H1 (cell line): ENCODE measurements around the gene ATAD5.

Experiments
- CBX5 ChIP-seq: fragments of 300-800, 300-1000 bp; sonication (generic); IDR thresholded peaks from 2 replicates; pipeline ENCODE4 v1.7.1; 2016; ENCODE audit warnings: antibody characterized with exemption, low read length, low read depth
- CREB1 ChIP-seq: IDR thresholded peaks from 2 replicates; pipeline ENCODE4 v1.6.1; 2012; ENCODE audit warnings: inconsistent platforms
- CTCF ChIP-seq, 3 experiments: IDR thresholded peaks; 1 replicate in 2 of 3; 2 replicates in 1 of 3; pipeline versions ENCODE4 v1.5.1 to v1.6.1; 2011; ENCODE audit warnings: low read length in 3 of 3, mild to moderate bottlenecking in 3 of 3, inconsistent platforms in 2 of 3, low read depth in 1 of 3, moderate library complexity in 1 of 3; ENCODE audit not compliant: insufficient read depth in 1 of 3; ENCODE audit errors: control extremely low read depth in 1 of 3
- EP300 ChIP-seq, 2 experiments: IDR thresholded peaks; 1 replicate in 1 of 2; 2 replicates in 1 of 2; pipeline ENCODE4 v1.6.1; 2011 to 2012; ENCODE audit warnings: low read depth in 2 of 2, low read length in 2 of 2, mild to moderate bottlenecking in 2 of 2, borderline replicate concordance in 1 of 2, inconsistent platforms in 1 of 2, moderate library complexity in 1 of 2
- HDAC6 ChIP-seq: IDR thresholded peaks from one replicate; pipeline ENCODE4 v1.7.1; 2012; ENCODE audit warnings: low read depth, mild to moderate bottlenecking, inconsistent platforms, low read length, moderate library complexity
- JUND ChIP-seq: IDR thresholded peaks from 2 replicates; pipeline ENCODE4 v1.6.1; 2011; ENCODE audit warnings: mild to moderate bottlenecking, improper control_type of control experiment, low read length
- KDM1A ChIP-seq: fragments of 200-600, 300-600 bp; sonication (generic); IDR thresholded peaks from 2 replicates; pipeline ENCODE4 v1.7.1; 2016; ENCODE audit warnings: mild to moderate bottlenecking, low read length, borderline replicate concordance
- KDM5A ChIP-seq: fragments of 200-600 bp; IDR thresholded peaks from 2 replicates; pipeline ENCODE4 v1.7.1; 2012; ENCODE audit warnings: mild to moderate bottlenecking, low read length, inconsistent platforms, mixed read lengths
- POLR2A ChIP-seq, 2 experiments: IDR thresholded peaks; 1 replicate in 1 of 2; 2 replicates in 1 of 2; pipeline ENCODE4 v1.6.1; 2011; ENCODE audit warnings: low read depth in 2 of 2, low read length in 2 of 2, mild to moderate bottlenecking in 2 of 2; ENCODE audit errors: control extremely low read depth in 1 of 2
- RAD21 ChIP-seq, 2 experiments: IDR thresholded peaks in 1 of 2; conservative IDR thresholded peaks in 1 of 2; 2 replicates each; pipeline ENCODE4 v1.6.1; 2011; ENCODE audit warnings: low read depth in 2 of 2, low read length in 2 of 2, improper control_type of control experiment in 1 of 2, inconsistent platforms in 1 of 2, mild to moderate bottlenecking in 1 of 2, moderate library complexity in 1 of 2
- SIN3A ChIP-seq, 2 experiments: IDR thresholded peaks in 1 of 2; conservative IDR thresholded peaks in 1 of 2; 2 replicates each; pipeline ENCODE4 v1.6.1; 2011 to 2012; ENCODE audit warnings: low read length in 2 of 2, improper control_type of control experiment in 1 of 2, low read depth in 1 of 2, mild to moderate bottlenecking in 1 of 2
- SP2 ChIP-seq: IDR thresholded peaks from 2 replicates; pipeline ENCODE4 v1.6.1; 2012; ENCODE audit warnings: mild to moderate bottlenecking, low read length, inconsistent platforms
- SRF ChIP-seq: IDR thresholded peaks from 2 replicates; pipeline ENCODE4 v1.6.1; 2011; ENCODE audit warnings: mild to moderate bottlenecking, low read depth, low read length, moderate library complexity
- ZNF274 ChIP-seq: IDR thresholded peaks from 2 replicates; pipeline ENCODE4 v1.7.0; 2012; ENCODE audit warnings: low read length, borderline replicate concordance; ENCODE audit errors: extremely low read depth

- TF ChIP-seq CREB1 (no peak), JUND (no peak), RAD21 (IDR thresholded peaks at IDR 0.05 in 1 of 2, conservative IDR thresholded peaks at IDR 0.05 in 1 of 2; ENCODE audit: low read depth in 2 of 2, low read length in 2 of 2) (no peak), ZNF274 (no peak), SP2 (no peak), CTCF (IDR thresholded peaks at IDR 0.05; ENCODE audit: control extremely low read depth in 1 of 3, insufficient read depth in 1 of 3, low read depth in 1 of 3, low read length in 3 of 3) (no peak), KDM1A (no peak), HDAC6 (no peak), EP300 (IDR thresholded peaks at IDR 0.05; ENCODE audit: borderline replicate concordance in 1 of 2, low read depth in 2 of 2, low read length in 2 of 2) (no peak), POLR2A (IDR thresholded peaks at IDR 0.05; ENCODE audit: control extremely low read depth in 1 of 2, low read depth in 2 of 2, low read length in 2 of 2) (no peak), SIN3A (conservative IDR thresholded peaks at IDR 0.05 in 1 of 2, IDR thresholded peaks at IDR 0.05 in 1 of 2; ENCODE audit: low read depth in 1 of 2, low read length in 2 of 2) (no peak), SRF (no peak), CBX5 (no peak), KDM5A (no peak)
These were observed 23.9 kb upstream of the ATAD5 start for GRCh38 chr17:30807896-30808295.
